ENCODE measurements around the gene SLC37A4.

DNA sequence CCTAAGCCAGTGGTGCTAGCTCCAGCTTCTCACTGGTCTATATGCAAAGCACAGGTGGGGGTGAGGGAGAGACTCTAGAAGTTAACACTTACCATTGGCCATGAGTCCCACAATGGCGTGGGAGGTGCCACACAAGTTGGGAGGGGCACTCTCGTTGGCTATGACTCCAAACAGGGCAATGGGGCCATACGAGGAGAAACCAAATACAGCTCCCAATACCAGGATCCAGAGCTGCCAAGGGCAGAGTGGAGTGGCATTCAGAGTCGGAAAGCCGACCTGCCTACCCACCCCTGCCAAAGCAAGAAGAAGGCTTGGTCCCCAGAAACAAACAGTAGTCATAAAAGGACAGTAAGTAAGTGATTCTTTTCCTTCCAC is 5.6 kb downstream of the SLC37A4 start:
- TF ChIP-seq POLR2A (IDR thresholded peaks at IDR 0.05; ENCODE audit: low read depth, low read length) (no peak), TAF1 (IDR thresholded peaks at IDR 0.05; ENCODE audit: borderline replicate concordance, low read depth, low read length) (no peak)

Measured in GM12892 (cell line).